ENCODE measurements around the gene GAB3.

DNA sequence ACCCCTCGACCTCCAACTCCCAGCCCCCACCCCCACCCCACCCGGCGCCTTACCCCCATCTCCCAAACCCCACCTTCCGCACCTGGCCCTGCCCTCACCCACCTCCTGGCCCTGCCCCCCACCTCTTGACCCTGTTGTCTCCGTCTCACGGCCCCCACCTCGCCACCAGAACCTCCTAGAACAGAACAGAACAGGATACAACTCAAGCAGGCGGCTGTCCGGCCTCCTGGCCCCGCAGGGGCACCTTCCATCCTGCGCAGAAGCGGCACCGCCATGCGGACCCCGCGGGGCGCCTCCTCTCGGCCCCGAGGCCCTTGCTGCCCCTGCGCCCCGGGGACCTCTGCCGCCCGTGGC is 97.9 kb downstream of the GAB3 start:
- TF ChIP-seq EZH2 (IDR thresholded peaks at IDR 0.05) (no peak), POLR2AphosphoS5 (IDR thresholded peaks at IDR 0.05; ENCODE audit: borderline replicate concordance, low read depth, low read length) (no peak)
